GM19463 (cell line): Measurements from ENCODE around the gene ACADM.
A peak's percentile ranks its signal among the peaks of the same experiment; 100 is the strongest.
"Not testable (repeated sequence)": the region's sequence is repeated elsewhere in the genome, so short reads cannot be mapped to it uniquely, and the experiment has no call there.

Experiments used
- ATAC-seq: cut with Tn5 transposase; IDR thresholded peaks from one replicate; pipeline ENCODE4 v1.9.1; 2021; ENCODE audit warnings: mild to moderate bottlenecking, moderate library complexity; ENCODE audit not compliant: unreplicated experiment

ACADM gene

DNA sequence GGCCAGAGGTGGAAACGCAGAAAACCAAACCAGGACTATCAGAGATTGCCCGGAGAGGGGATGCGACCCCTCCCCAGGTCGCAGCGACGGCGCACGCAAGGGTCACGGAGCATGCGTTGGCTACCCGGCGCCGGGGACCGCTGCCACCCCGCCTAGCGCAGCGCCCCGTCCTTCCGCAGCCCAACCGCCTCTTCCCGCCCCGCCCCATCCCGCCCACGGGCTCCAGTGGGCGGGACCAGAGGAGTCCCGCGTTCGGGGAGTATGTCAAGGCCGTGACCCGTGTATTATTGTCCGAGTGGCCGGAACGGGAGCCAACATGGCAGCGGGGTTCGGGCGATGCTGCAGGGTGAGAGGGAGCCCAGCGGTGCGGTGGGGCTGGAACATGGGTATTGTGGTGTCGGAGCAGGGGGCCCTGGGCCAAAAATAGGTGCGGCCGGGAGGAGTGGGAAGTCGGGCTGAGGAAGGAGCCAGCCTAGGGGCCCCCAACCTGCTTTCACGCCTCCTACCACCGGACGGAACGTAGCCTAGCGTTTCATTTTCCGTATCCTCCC is at the start of gene ACADM:
Gene ACADM, plus strand, starts transcription at position 238 of the 551 bp plus-strand sequence. Its CDS starts 79 bp downstream, at position 317.
- peak; percentile 85 for ATAC-seq

DNA sequence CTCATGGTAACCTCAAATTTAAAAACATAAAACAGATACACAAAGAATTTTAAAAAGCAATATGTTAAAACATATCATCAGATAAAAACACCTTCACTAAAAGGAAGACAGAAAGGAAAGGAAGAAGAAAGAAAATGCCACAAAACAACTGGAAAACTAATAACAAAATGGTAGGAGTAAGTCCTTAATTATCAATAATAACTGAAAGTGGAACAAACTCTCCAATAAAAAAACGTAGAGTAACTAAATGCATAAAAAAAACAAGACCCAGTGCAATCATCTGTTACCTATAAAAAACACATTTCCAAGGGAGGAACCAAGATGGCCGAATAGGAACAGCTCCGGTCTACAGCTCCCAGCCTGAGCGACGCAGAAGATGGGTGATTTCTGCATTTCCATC is 47.1 kb upstream of the ACADM start:
- no peak for ATAC-seq

- not testable (repeated sequence) for ATAC-seq
Observed at GRCh38 chr1:75677964-75678363, 46.5 kb upstream of the ACADM start.

DNA sequence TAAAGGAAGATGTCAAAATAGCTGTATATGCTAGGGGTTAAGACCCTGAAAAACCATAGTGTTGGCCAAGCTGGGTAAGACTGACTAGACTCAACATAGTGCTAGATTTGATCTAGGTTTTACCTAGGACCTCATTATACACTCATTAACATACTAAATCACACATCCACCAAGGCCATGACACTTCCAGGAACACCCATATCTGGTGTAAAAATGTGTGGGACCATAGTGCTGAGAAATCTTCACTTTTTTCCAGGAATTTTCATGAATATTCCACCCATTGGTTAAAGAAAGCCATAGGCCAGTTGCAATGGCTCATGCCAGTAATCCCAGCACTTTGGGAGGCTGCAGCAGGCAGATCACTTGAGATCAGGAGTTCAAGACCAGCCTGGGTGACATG is 34.0 kb upstream of the ACADM start:
- no peak for ATAC-seq

DNA sequence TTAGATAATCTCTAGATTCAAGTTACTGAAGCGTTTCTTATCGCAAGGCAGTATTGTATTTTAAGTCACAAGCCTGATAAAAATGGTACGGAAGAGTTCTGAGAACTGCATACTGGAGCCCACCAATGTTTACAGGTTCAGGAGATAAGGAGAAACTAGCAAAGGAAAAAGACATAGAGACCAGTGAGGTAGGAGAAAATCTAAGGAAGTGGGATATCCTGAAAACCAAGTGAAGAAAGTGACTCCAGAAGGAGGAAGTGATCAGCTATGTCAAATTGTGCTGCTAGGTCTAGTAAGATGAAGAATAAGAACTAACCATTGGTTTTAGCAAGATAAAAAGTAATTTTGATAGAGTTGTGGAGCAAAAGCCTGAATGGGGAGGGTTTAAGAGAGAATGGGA is 31.0 kb upstream of the ACADM start:
- ATAC-seq = no peak

DNA sequence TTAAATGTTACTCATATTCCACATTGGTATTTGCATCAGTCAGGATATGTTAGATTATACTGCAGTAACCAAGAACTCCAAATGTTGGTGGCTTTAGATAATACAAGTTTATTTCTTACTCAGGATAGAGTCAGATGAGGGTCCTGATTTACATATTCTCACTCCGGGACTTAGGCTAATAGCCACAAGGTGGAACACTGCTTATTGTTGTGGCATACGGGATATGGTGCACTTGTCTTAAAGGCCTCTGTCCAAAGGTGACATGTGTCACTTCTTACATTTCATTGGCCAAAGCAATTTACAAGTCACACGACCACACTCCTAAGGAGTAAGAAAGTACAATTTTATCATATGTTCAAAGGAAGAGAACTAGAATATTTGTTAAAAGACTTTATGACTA is 28.5 kb upstream of the ACADM start:
- ATAC-seq = no peak

- ATAC-seq = no peak
Observed at GRCh38 chr1:75707191-75707590, 17.3 kb upstream of the ACADM start.

DNA sequence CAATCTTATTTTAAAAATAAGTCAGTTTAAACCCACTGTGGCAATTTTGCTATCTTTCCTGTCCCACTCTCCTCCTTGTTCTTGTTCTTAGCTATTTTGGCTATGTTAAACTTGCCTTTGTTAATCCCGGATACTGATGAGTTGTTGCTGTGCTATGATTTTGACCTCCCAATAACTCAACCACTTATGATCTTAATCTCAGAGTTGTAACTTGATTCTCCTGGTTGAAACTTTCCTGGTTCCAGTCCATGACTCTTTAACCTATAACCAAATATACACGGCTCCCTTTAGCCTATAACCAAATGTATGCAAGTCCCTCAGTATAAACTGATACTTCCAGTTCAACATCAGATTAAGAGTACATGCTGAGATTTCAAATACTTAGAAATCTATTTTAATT is 15.6 kb upstream of the ACADM start:
- no peak for ATAC-seq

DNA sequence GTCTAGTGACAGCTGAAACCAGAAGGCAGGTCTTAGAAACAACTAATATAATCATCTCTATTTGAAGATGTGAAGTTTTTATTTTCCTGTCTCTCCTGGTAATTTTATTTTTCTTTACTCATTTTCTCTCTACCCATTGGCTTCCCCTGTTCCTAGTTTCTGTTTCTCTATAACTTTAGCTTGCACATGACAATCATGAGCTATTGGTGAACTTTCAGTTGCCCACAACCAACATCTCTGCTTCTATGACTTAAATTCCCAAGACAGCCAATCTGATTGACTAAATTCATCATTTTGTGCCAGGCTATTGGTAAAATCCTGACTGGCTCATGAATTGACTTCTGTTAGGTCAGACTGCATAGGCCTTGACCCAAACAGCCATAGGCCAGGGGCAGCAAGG is 13.7 kb upstream of the ACADM start:
- no peak for ATAC-seq

- no peak for ATAC-seq
Observed at GRCh38 chr1:75711846-75712245, 12.7 kb upstream of the ACADM start.

DNA sequence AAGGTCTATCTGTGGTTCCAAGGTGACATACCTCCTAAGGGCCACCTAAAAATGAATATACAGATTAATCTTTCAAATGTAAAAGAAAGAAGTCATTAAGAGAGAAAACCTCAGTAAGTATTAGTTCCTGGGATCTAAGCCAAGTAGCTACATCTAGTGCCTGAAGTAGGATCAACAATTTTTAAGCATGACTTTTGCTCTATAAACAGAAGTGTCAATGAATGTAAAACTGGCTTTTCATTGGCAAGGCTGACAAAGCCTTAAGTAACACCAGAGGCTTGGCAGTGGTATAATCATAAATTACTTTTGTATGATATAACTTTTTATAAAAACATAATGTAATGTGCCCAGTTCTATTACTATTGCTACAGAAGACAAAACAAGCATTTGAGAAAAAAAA is 12.2 kb upstream of the ACADM start:
- no peak for ATAC-seq

DNA sequence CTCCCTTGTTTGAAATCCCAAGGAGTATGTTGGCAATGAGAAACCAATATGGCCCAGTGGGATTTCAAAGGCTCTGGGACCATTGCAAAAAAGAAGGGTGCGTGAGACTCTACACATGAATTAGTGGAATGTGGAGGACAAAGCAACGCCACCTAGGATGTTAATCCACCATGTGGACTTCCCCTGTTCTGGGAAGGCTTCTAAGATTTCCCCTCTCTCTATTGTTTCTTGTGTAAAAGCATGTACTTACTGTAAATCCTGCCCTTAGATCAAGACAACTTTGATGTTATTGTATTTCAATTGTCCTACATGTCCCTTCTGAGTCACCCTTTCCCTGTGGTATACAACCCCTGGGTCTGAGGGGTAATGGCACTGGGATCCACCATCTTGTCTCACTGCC is 4.7 kb upstream of the ACADM start:
- no peak for ATAC-seq

DNA sequence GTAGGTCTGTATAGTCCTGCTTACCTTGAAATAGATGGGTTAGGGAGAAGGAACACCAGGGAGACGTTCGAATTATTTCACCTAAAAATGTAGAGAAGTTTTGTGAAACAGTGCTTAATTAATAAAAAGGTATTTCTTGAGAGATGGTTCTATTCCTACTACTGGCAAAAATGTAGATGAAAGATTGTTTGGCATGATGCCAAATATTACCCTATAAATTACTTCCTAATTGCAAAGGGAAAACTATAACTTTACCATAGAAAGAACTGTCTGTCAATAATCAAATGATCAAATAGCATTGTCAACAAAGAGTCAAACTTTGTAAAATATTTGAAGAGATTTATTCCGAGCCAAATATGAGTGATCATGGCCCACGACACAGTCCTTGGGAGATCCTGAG is 4.2 kb upstream of the ACADM start:
- ATAC-seq = no peak

- ATAC-seq = no peak
Observed at GRCh38 chr1:75720820-75721219, 3.7 kb upstream of the ACADM start.

DNA sequence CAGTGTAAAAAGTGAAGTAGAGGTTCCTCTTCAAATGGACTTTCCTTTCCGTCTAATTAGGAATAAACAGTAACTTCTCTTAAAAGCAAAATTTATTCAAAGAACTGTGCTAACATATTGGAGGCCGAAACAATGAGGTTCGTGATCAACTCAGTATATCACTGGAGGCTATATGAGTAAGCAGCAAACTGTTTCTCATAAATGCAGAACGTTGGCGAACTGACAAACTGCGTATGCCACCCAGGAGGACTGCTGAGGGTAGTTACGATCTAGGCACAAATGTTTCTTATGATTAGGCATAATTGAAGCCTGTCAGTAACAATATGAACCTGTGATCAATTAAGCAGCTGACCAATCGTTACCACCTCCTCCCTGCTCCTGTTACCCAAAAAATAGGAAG is 2.3 kb upstream of the ACADM start:
- ATAC-seq = not testable (repeated sequence)

DNA sequence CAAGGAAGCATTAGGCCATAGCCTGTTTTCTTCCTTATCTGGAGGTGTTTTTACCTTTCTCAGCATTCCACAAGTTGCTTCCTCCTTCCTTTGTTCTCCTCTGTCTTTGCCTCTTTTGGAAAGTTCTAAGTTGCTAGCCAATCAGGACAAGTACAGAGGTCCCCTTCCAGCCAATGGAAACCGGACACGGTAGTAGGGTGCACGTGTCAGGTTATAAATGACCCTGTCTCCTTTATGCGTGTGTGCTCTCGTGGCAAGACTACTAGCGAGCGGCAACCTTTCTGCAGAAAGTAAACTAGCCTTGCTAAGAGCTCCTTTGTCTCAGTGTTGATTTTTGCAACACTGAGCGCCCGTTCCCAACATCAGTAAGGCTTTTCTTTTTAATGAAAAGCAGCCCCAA is 1.5 kb upstream of the ACADM start:
- ATAC-seq = no peak

DNA sequence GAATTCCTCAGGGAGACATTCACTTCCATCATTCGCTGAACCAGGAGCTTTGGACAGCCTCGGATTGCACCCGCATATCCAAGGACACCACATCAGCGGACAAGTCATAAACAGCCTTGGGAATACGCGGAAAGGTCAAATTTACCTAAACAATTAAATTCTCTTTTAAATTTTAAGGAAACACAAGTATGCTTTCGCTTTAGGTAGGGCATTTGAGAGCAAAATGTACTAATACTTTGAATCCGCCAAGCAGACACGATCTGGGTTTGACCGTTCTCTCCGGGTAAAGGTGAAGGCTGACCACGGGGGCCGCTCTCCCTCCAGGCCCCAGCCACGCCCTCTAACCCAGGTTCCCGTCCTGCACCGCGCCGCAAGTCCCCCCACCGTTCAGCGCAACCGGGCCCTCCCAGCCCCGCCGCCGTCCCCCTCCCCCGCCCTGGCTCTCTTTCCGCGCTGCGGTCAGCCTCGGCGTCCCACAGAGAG is 479 bp upstream of the ACADM start:
- ATAC-seq = peak; percentile 67

DNA sequence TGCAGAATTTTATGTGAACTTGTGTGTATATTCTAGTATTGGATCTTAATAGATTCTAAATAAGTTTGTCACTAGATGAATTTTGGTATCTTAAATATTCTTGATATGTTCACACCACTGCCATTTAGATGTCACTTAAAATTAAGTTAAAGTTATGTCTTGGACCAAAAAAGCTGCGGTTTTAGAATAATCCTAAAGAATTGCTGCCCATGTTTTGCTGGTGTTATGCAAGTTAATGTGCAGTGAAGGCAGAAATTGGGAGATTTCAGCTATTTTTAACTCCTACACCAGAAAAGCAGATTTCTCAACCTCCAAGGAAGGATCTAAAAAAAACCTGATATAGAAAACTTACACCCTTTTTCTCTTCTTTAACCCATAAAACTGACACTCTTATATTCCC is 757 bp downstream of the ACADM start:
- no peak for ATAC-seq

DNA sequence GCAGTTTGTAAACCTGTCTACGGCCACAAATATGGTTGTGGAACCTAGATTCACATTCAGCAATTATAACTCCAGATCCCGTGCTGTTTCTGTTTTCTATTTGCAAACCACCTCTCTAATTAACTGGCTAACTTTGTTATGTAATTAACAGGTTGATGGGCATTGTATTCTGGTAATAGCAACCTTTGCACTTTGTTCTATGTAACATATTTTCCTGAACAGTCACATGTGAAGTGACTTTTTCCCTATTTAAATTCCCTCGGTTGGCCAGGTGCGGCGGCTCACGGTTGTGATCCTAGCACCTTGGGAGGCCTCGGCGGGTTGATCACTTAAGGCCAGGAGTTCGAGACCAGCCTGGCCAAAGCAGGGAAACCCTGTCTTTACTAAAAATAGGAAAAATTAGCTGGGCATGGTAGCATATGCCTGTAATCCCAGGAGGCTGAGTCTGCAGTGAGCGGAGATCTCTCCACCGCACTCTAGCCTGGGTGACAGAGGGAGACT is 1.4 kb downstream of the ACADM start:
- ATAC-seq = no peak

DNA sequence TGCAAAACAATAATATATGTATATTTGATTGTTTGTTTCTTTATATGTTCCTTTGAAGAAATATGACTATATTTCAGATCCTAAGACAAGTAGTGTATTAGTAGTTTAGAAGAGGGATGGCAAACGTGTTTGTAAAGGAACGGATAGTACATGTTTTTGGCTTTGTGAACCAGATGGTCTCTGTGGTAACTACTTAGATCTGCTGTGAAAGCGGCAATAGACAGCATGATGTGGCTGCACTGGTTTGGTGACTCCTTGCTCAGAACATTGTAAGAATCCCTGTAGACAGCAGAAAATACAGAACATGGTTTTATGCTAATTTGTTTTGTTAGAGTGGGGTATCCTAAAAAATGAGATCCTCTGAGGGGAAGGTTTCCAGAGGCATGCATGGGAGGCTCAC is 3.1 kb downstream of the ACADM start:
- ATAC-seq = no peak

- no peak for ATAC-seq
Observed at GRCh38 chr1:75730432-75730831, 5.9 kb downstream of the ACADM start.

GRCh38 chr1:75731881-75732280 is 7.4 kb downstream of the ACADM start:
- ATAC-seq = no peak

DNA sequence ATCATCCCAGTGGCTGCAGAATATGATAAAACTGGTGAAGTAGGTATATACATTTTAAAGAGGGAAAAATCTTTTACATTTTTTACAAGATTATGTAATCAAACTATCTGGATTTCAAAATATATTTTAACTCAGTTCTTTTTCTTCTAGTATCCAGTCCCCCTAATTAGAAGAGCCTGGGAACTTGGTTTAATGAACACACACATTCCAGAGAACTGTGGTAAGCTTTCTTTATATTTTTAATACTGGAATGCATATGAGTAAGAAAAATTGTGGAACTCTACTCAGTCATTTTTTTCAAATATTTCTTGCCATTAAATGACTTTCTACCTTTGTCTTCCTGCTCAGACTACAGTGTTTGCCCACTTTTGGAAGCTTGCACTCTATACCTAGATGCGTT is 8.2 kb downstream of the ACADM start:
- no peak for ATAC-seq
